ENCODE results near the gene CYREN. TPM values are rescaled to one million over a fixed set of nuclear protein-coding genes. Genes with fewer than 3 reads are reported as not detected.
A peak's percentile ranks its signal among the peaks of the same experiment; 100 is the strongest.

The CYREN gene, protein sequence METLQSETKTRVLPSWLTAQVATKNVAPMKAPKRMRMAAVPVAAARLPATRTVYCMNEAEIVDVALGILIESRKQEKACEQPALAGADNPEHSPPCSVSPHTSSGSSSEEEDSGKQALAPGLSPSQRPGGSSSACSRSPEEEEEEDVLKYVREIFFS
- total RNA-seq: 10 to 100 TPM; 40.3 to 54.4 (median 46.8) TPM

DNA sequence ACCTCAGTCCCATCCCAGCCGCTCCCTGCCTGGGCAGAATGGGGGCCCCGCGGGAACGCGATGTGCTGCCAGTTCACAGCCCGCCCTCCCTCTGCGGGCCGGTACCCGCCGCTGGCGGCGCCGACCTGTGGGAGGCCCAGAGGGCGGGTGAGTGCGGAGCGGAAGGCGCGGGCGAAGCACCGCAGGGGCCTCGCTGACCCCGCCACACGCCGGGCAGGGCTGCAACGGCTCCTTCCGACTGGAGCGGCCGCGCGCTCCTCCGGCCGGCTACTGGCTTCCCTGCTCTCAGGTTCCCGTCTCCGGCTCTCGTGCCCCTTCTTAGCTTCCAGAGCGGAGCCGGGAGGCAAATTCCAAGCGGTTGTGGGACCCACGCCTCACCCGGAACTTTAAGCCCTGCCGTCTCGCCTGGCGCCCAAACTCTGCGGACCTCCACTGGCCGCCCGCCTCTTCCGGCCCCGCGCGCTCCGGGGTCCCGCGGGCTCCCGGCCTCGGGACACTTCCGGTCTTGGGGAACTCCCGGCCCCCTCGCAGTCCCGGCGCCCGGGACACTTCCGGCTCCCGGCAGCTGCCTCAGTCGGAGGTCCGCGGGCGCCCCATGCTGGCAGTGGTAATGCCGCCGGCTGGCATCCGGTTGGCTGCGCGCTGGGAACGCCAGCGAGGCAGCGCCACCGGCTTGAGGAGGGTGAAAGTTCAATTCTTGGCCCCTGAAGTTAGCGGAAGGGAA lies at the start of gene CYREN:
TSS of gene CYREN (minus strand) at position 434 of the 724 bp plus-strand sequence. CDS start 1,785 bp downstream, outside the sequence.
- TF ChIP-seq POLR2A (IDR thresholded peaks at IDR 0.05): peak in 1 of 2 donors; percentile 78
- TF ChIP-seq CTCF (IDR thresholded peaks at IDR 0.05): peak in 5 of 6 experiments; percentile 32 to 76 (median 61)
- WGBS, 2 donors: 0 to 1% methylated on average over 7 to 28 of the region's 77 CpGs
- Histone ChIP-seq H3K36me3 (peaks cover 20 to 23% of the 10 kb centered on the region in 2 donors), H3K4me3 (replicated peaks in 1 of 3) (peak within 1 kb of the TSS; percentile 76 to 87 (median 76)), H3K27me3 (no peaks in the 10 kb centered on the region), H3K9me3 (no peaks in the 10 kb centered on the region), H3K4me1 (peaks cover 20 to 44% of the 10 kb centered on the region in 2 donors), H3K27ac (peak within 1 kb of the TSS; percentile 58 to 95 (median 92))
- DNase-seq: peak; percentile 94 to 95
- intact Hi-C loops (cut with DNase I): loop anchor here (5.0 kb wide), 1 partner anchor 183 kb away; the partner anchor contains the start of gene AGBL3

DNA sequence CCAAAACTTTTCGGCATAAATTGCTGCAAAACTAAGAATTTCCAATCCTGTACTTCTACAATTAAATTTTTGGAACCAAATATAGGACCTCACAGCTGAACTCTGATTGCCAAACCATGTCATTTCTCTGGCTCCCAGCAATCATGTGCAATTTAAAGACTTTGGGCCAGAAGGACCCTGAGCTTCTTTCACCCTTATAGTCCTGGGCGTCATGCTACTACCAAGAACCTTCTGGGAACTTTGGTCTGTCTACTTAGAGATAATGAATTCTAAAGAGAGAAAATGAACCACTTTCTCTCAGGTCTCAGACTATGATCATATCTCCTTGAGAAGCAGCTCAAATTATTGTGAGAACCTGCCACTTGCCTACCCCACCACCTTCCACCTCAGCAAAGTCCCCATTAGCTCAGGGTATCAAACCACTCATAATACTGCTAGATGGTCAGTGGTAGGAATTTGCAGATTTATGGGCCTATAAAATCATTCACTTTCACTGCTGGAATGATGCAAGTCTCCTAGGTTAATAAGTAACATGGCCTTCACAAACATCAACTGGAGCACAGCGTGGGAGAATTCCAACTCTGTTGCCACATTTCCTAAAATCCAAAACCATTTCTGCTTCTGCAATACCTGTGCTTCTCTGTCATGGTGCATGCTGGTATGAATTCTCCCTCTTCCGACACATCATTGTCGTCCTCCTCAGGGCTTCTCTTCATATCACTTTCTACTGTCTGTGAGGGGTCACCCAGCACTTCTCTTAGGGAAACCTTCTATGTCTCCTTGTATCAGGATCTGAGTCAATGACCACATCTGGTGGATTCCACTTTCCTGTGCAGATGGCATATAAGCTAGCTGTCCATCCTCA lies 47.4 kb upstream of the CYREN start:
- Histone ChIP-seq H3K9me3 (no peaks in the 10 kb centered on the region), H3K27me3 (no peaks in the 10 kb centered on the region), H3K4me3 (replicated peaks in 1 of 3) (no peak overlapping the region), H3K27ac (no peak overlapping the region), H3K4me1 (no peaks in the 10 kb centered on the region), H3K36me3 (no peaks in the 10 kb centered on the region)
- WGBS, 2 donors: 95 to 99% methylated on average over 5 of the region's 5 CpGs
- TF ChIP-seq POLR2A (IDR thresholded peaks at IDR 0.05) (no peak), CTCF (IDR thresholded peaks at IDR 0.05) (no peak)
- intact Hi-C loops (cut with DNase I): no loop called here
- DNase-seq: no peak

DNA sequence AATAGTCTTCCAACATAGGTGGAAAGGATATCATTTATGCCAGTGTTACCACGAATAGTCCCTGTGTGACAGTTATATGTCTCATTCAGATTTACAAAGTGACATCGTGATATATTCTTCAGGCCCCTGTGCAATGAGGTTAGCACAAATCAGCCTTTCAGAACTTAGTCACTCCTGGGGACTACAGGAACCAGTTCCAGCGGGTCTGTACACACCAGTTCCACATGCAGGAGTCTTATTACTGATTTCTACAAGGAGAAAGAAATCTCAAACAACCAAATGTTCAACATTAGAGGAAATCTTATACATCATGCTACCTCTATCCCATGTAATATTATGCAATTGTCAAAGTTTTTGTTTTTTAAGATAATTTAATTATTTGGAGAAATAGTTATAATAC lies 45.2 kb upstream of the CYREN start:
- intact Hi-C loops (cut with DNase I): no loop called here

DNA sequence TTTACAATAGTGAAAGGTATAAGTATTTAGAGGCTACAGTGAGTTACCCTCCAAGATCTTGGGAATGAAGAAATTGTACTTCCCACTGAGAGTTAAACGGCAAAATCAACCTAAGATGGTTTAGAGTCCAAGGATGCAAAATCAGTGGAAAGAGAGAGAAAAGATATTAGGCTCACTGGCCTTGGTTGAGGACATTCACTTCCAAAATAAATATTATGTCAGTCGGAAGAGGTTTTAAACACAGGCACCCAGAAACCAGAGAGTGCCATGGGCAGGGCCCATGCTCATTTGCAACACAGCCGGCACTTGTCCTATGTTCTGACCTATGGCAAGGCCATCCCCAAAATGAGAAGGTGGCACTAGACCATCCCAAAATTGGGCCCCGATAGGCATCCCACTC lies 44.7 kb upstream of the CYREN start:
- WGBS, 2 donors: 83 to 88% methylated on average over 4 of the region's 4 CpGs
- TF ChIP-seq POLR2A (IDR thresholded peaks at IDR 0.05) (no peak), CTCF (IDR thresholded peaks at IDR 0.05) (no peak)
- H3K27me3 ChIP-seq: no peaks in the 10 kb centered on the region
- no peaks in the 10 kb centered on the region for H3K9me3 ChIP-seq
- H3K36me3 ChIP-seq: no peaks in the 10 kb centered on the region
- H3K4me1 ChIP-seq: peaks cover 0 to 5% of the 10 kb centered on the region in 2 donors
- DNase-seq: no peak
- intact Hi-C loops (cut with DNase I): no loop called here
- H3K27ac ChIP-seq: no peak overlapping the region
- H3K4me3 ChIP-seq (replicated peaks in 1 of 3): no peak overlapping the region

More for the DNA sequence above, 45.2 kb upstream of the CYREN start:
- H3K36me3 ChIP-seq: no peaks in the 10 kb centered on the region
- no peaks in the 10 kb centered on the region for H3K9me3 ChIP-seq
- H3K4me1 ChIP-seq: peaks cover 0 to under 1% of the 10 kb centered on the region in 2 donors
- DNase-seq: no peak
- H3K4me3 ChIP-seq (replicated peaks in 1 of 3): no peak overlapping the region
- H3K27me3 ChIP-seq: no peaks in the 10 kb centered on the region
- 79 to 89% methylated on average over 3 of the region's 3 CpGs for WGBS, 2 donors
- TF ChIP-seq CTCF (IDR thresholded peaks at IDR 0.05) (no peak), POLR2A (IDR thresholded peaks at IDR 0.05) (no peak)
- H3K27ac ChIP-seq: no peak overlapping the region

Data from thyroid gland (tissue), 4 donors.